ENCODE results near the gene HAAO.

GRCh38 chr2:42799881-42800280 is 7.5 kb upstream of the HAAO start:
- TF ChIP-seq CEBPZ (IDR thresholded peaks at IDR 0.05; ENCODE audit: low read length) (no peak), POLR2A (IDR thresholded peaks at IDR 0.05; ENCODE audit: insufficient read depth in 1 of 2, low read depth in 2 of 2, low read length in 2 of 2) (peak in 1 of 2 experiments; percentile 13; a peak in 1 of 4 replicates), FOXP1 (IDR thresholded peaks at IDR 0.05) (no peak), FOXP1 (CRISPR knock-in tag; IDR thresholded peaks at IDR 0.05) (no peak), ZNF709 (CRISPR knock-in tag; IDR thresholded peaks at IDR 0.05) (no peak)
